Vagina (tissue), 2 donors: Measurements from ENCODE around the gene CENPU. TPM values are rescaled to one million over a fixed set of nuclear protein-coding genes. Genes with fewer than 3 reads are reported as not detected.

Experiments
- DNase-seq, 2 donors: peaks; one replicate each; pipeline ENCODE4 v3.0.0-alpha.2; 2017; ENCODE audit errors: extremely low spot score in 2 of 2
- H3K27ac ChIP-seq: fragments of 200-600 bp; sonication (generic); one replicate; pipeline ENCODE4 v1.5.1; 2019
- H3K27me3 ChIP-seq: fragments of 200-600 bp; sonication (generic); one replicate; pipeline ENCODE4 v1.5.1; 2019
- H3K36me3 ChIP-seq, 2 donors: fragments of 200-600 bp; sonication (generic); one replicate each; pipeline ENCODE4 v1.5.1; 2017 to 2019
- H3K4me1 ChIP-seq: fragments of 200-600 bp; sonication (generic); one replicate; pipeline ENCODE4 v1.5.1; 2019
- H3K4me3 ChIP-seq, 2 donors: fragments of 200-600 bp; sonication (generic); 1 replicate in 1 of 2; 2 replicates in 1 of 2; pipeline ENCODE4 v1.5.1; 2016 to 2019
- H3K9me3 ChIP-seq: fragments of 200-600 bp; sonication (generic); one replicate; pipeline ENCODE4 v1.5.1; 2019
- POLR2A ChIP-seq, 2 donors: fragments of 450-650 bp; IDR thresholded peaks; one replicate each; pipeline ENCODE4 v1.6.1; 2017; ENCODE audit warnings: antibody characterized with exemption in 2 of 2, mild to moderate bottlenecking in 2 of 2, moderate library complexity in 2 of 2
- POLR2AphosphoS5 ChIP-seq, 2 donors: sonication (generic); formaldehyde crosslinking; IDR thresholded peaks; one replicate each; pipeline ENCODE4 v1.9.0; 2017; ENCODE audit warnings: antibody characterized with exemption in 2 of 2, mild to moderate bottlenecking in 2 of 2, low read depth in 1 of 2; ENCODE audit not compliant: insufficient read depth in 1 of 2
- intact Hi-C: fragments of 100-400 bp; cut with DNase I; formaldehyde crosslinking; loops from one replicate; pipeline ENCODE4 v1.15.1; 2023
- total RNA-seq: library from RNA; depleted of rRNA; stranded (reverse); fragments of >200 nt; gene quantifications from one replicate; pipeline ENCODE4 v1.2.3, GENCODE V29; 2016
- TF ChIP-seq, protein P1 (sequence below), 3 experiments: fragments of 450-650 bp in 2 of 3; fragments of 200-600 bp in 1 of 3; sonication (generic) in 1 of 3; IDR thresholded peaks; one replicate each; pipeline ENCODE4 v1.5.1; 2017 to 2019; ENCODE audit warnings: antibody characterized with exemption in 3 of 3, mild to moderate bottlenecking in 2 of 3, moderate library complexity in 2 of 3

Gene CENPU
- total RNA-seq, 1 donor from 2014 or later: 5.2 TPM

DNA sequence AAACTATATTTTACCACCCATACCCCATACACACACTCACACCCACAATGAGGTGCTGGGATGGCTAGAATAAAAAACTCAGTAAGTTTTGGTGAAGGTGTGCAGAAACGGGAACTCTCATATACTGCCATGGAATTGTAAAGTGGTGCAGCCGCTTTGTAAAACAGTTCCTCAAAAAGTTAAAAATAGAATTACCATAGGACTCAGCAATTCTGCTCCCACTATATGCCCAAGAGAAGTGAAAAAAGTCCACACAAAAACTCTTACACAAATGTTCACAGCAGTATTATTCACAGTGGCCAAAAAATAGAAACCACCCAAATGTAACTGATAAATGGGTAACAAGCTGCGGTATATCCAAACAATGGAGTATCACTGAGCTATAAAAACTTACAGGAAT is 6.5 kb downstream of the CENPU start:
- no peaks in the 10 kb centered on the region for H3K9me3 ChIP-seq
- no peaks in the 10 kb centered on the region for H3K36me3 ChIP-seq
- H3K27me3 ChIP-seq: no peaks in the 10 kb centered on the region
- H3K4me3 ChIP-seq: no peak overlapping the region
- H3K4me1 ChIP-seq: peaks cover under 1% of the 10 kb centered on the region
- TF ChIP-seq, protein P1, sequence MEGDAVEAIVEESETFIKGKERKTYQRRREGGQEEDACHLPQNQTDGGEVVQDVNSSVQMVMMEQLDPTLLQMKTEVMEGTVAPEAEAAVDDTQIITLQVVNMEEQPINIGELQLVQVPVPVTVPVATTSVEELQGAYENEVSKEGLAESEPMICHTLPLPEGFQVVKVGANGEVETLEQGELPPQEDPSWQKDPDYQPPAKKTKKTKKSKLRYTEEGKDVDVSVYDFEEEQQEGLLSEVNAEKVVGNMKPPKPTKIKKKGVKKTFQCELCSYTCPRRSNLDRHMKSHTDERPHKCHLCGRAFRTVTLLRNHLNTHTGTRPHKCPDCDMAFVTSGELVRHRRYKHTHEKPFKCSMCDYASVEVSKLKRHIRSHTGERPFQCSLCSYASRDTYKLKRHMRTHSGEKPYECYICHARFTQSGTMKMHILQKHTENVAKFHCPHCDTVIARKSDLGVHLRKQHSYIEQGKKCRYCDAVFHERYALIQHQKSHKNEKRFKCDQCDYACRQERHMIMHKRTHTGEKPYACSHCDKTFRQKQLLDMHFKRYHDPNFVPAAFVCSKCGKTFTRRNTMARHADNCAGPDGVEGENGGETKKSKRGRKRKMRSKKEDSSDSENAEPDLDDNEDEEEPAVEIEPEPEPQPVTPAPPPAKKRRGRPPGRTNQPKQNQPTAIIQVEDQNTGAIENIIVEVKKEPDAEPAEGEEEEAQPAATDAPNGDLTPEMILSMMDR (IDR thresholded peaks at IDR 0.05): no peak
- TF ChIP-seq POLR2A (IDR thresholded peaks at IDR 0.05): no peak
- TF ChIP-seq POLR2AphosphoS5 (IDR thresholded peaks at IDR 0.05; ENCODE audit: insufficient read depth in 1 of 2, low read depth in 1 of 2): no peak
- intact Hi-C loops: no loop called here
- H3K27ac ChIP-seq: no peak overlapping the region
- no peak for DNase-seq

GRCh38 chr4:184722798-184723197 is 11.1 kb downstream of the CENPU start:
- no peaks in the 10 kb centered on the region for H3K9me3 ChIP-seq
- no peaks in the 10 kb centered on the region for H3K4me1 ChIP-seq
- no peaks in the 10 kb centered on the region for H3K27me3 ChIP-seq
- H3K36me3 ChIP-seq: no peaks in the 10 kb centered on the region
- intact Hi-C loops: no loop called here
- no peak overlapping the region for H3K4me3 ChIP-seq
- DNase-seq: no peak
- TF ChIP-seq POLR2A (IDR thresholded peaks at IDR 0.05) (no peak), POLR2AphosphoS5 (IDR thresholded peaks at IDR 0.05; ENCODE audit: insufficient read depth in 1 of 2, low read depth in 1 of 2) (no peak)
- TF ChIP-seq, protein P1 (IDR thresholded peaks at IDR 0.05): no peak
- H3K27ac ChIP-seq: no peak overlapping the region

- Histone ChIP-seq H3K36me3 (no peaks in the 10 kb centered on the region), H3K9me3 (no peaks in the 10 kb centered on the region), H3K27ac (no peak overlapping the region), H3K4me1 (no peaks in the 10 kb centered on the region), H3K27me3 (no peaks in the 10 kb centered on the region), H3K4me3 (no peak overlapping the region)
- no peak for DNase-seq
- intact Hi-C loops: no loop called here
- TF ChIP-seq POLR2A (IDR thresholded peaks at IDR 0.05) (no peak), POLR2AphosphoS5 (IDR thresholded peaks at IDR 0.05; ENCODE audit: insufficient read depth in 1 of 2, low read depth in 1 of 2) (no peak)
- TF ChIP-seq, protein P1 (IDR thresholded peaks at IDR 0.05): no peak
Observed at GRCh38 chr4:184721254-184721653, 12.6 kb downstream of the CENPU start.

GRCh38 chr4:184719407-184719806 is 14.5 kb downstream of the CENPU start:
- intact Hi-C loops: no loop called here

GRCh38 chr4:184715526-184715925 is 18.4 kb downstream of the CENPU start:
- intact Hi-C loops: no loop called here
- no peak for TF ChIP-seq POLR2AphosphoS5 (IDR thresholded peaks at IDR 0.05; ENCODE audit: insufficient read depth in 1 of 2, low read depth in 1 of 2)
- TF ChIP-seq POLR2A (IDR thresholded peaks at IDR 0.05): no peak
- TF ChIP-seq, protein P1 (IDR thresholded peaks at IDR 0.05): no peak
- DNase-seq: no peak
- H3K27me3 ChIP-seq: no peaks in the 10 kb centered on the region
- H3K4me1 ChIP-seq: no peaks in the 10 kb centered on the region
- H3K27ac ChIP-seq: no peak overlapping the region
- H3K36me3 ChIP-seq: peaks cover 0 to 5% of the 10 kb centered on the region in 2 donors
- H3K9me3 ChIP-seq: no peaks in the 10 kb centered on the region
- H3K4me3 ChIP-seq: no peak overlapping the region

More at GRCh38 chr4:184719407-184719806, 14.5 kb downstream of the CENPU start:
- Histone ChIP-seq H3K36me3 (peaks cover 0 to 5% of the 10 kb centered on the region in 2 donors), H3K27me3 (no peaks in the 10 kb centered on the region), H3K9me3 (no peaks in the 10 kb centered on the region), H3K4me1 (no peaks in the 10 kb centered on the region), H3K27ac (no peak overlapping the region), H3K4me3 (no peak overlapping the region)
- no peak for DNase-seq
- TF ChIP-seq POLR2AphosphoS5 (IDR thresholded peaks at IDR 0.05; ENCODE audit: insufficient read depth in 1 of 2, low read depth in 1 of 2): no peak
- TF ChIP-seq, protein P1 (IDR thresholded peaks at IDR 0.05): no peak
- TF ChIP-seq POLR2A (IDR thresholded peaks at IDR 0.05): no peak
